Measurements from ENCODE around the gene USP48. TPM values are rescaled to one million over a fixed set of nuclear protein-coding genes. Genes with fewer than 3 reads are reported as not detected.

USP48 gene
- total and polyA plus RNA-seq, 2 of the 8 experiments (the other 6 are each of a cell fraction or from before 2014, with no cell fraction given) = 12.8 to 83.5 TPM

DNA sequence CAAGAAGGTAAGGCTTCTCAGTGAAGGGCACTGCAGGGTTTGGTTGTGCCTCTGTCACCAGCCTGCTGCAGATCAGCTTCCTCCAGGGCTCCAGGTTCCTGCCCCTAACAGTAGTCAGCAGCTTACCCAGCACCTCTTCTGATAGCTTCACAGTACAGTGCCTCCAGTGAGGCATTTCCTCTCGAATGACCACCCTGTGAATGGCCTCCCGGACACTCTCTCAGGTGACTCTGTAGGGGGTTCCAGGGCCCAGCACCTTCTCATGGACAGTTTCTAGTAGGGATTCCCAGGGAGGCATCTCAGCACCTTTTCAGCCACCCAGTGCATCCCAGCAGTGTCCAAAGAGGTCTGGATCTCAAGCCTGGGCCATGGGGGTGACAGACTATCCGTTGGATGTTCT lies 28.4 kb downstream of the USP48 start:
- H3K4ac ChIP-seq (replicated peaks; ENCODE audit: insufficient read length, low read depth, low read length) = no peak overlapping the region
- no peak overlapping the region for H2BK5ac ChIP-seq (ENCODE audit: low read depth, low read length)
- no peaks in the 10 kb centered on the region for H3K4me1 ChIP-seq (replicated peaks in 1 of 4; ENCODE audit: control insufficient read depth in 3 of 4, insufficient read depth in 4 of 4, low read length in 3 of 4)
- H3K27me3 ChIP-seq (replicated peaks in 1 of 4; ENCODE audit: control insufficient read depth in 3 of 4, extremely low read depth in 1 of 4, insufficient read depth in 3 of 4, low read length in 3 of 4) = no peaks in the 10 kb centered on the region
- H3K23ac ChIP-seq (ENCODE audit: insufficient read length) = no peak overlapping the region
- H3K18ac ChIP-seq (ENCODE audit: extremely low read depth, low read length) = no peak overlapping the region
- H3K27ac ChIP-seq (ENCODE audit: low read depth, low read length) = no peak overlapping the region
- H3K36me3 ChIP-seq (ENCODE audit: control insufficient read depth in 2 of 4, insufficient read depth in 4 of 4, low read length in 3 of 4) = peaks cover 7 to 53% (median 27%) of the 10 kb centered on the region in 4 experiments; a peak in 7 of 8 replicates
- H2BK12ac ChIP-seq (ENCODE audit: low read depth, low read length) = no peak overlapping the region
- FAIRE-seq = no peak
- peaks cover 0 to 23% of the 10 kb centered on the region in 2 experiments; a peak in 3 of 4 replicates for H3K79me2 ChIP-seq (ENCODE audit: control insufficient read depth in 1 of 2, insufficient read depth in 2 of 2, low read length in 2 of 2)
- H2BK120ac ChIP-seq (replicated peaks; ENCODE audit: low read depth, low read length) = no peak overlapping the region
- POLR2A ChIA-PET (ENCODE audit: partially characterized antibody) = no interaction called here
- no peaks in the 10 kb centered on the region for H3K9me3 ChIP-seq (ENCODE audit: insufficient read depth in 2 of 2, low read depth in 1 of 2, low read length in 1 of 2)
- no peak overlapping the region for H4K91ac ChIP-seq (replicated peaks; ENCODE audit: insufficient read length, low read length)
- no peak overlapping the region for H4K8ac ChIP-seq (ENCODE audit: extremely low read depth, insufficient read depth, low read length)
- H3K4me3 ChIP-seq (ENCODE audit: extremely low read depth in 1 of 4, insufficient read depth in 2 of 4, low read depth in 3 of 4, low read length in 4 of 4) = no peak overlapping the region
- H3K9ac ChIP-seq (replicated peaks in 1 of 4; ENCODE audit: extremely low read depth in 1 of 4, low read depth in 3 of 4, low read length in 3 of 4) = no peak overlapping the region
- H4K5ac ChIP-seq (ENCODE audit: insufficient read length, low read depth, low read length) = no peak overlapping the region
- no peak overlapping the region for H3K56ac ChIP-seq (replicated peaks; ENCODE audit: insufficient read length, low read depth, low read length)
- H3K4me2 ChIP-seq (ENCODE audit: insufficient read depth in 1 of 2, low read depth in 2 of 2, low read length in 2 of 2) = no peak overlapping the region
- H4K20me1 ChIP-seq (replicated peaks in 1 of 2; ENCODE audit: control insufficient read depth in 1 of 2, insufficient read depth in 2 of 2, low read length in 2 of 2) = peaks cover 0 to 5% of the 10 kb centered on the region in 2 experiments
- H3K23me2 ChIP-seq (ENCODE audit: low read depth, low read length) = no peaks in the 10 kb centered on the region; the same call in 1 of the 2 replicates
- H3K14ac ChIP-seq (ENCODE audit: insufficient read length) = no peak overlapping the region
- peaks cover 2% of the 10 kb centered on the region; the same call in 1 of the 2 replicates for H3K79me1 ChIP-seq (ENCODE audit: low read depth, low read length)
- H2AFZ ChIP-seq (ENCODE audit: low read length) = no peak overlapping the region
- H2BK20ac ChIP-seq (ENCODE audit: low read length) = no peak overlapping the region
- DNase-seq (ENCODE audit: low read depth in 1 of 2, low spot score in 2 of 2) = no peak
- H2AK5ac ChIP-seq (ENCODE audit: low read depth, low read length) = no peak overlapping the region
- WGBS, 2 experiments (ENCODE audit: extremely low coverage in 1 of 2, insufficient coverage in 1 of 2, insufficient read length in 1 of 2, insufficient replicate concordance in 2 of 2, low coverage in 1 of 2, low lambda C conversion rate in 2 of 2, missing lambda C conversion rate in 1 of 2) = 86% methylated on average over 3 of the region's 3 CpGs; no CpG with 5 or more reads in 1 of the 2 experiments
- H2BK15ac ChIP-seq (ENCODE audit: low read length) = no peak overlapping the region
- CTCF ChIA-PET (ENCODE audit: partially characterized antibody) = interaction anchor here (0.5 to 1.2 kb wide), 3 partner anchors 7 to 51 kb away, joined by 4 to 5 read pairs (median 4); no protein-coding TSS in a partner anchor
- TF ChIP-seq SIN3A (conservative IDR thresholded peaks at IDR 0.05 in 1 of 2, IDR thresholded peaks at IDR 0.05 in 1 of 2; ENCODE audit: low read depth in 1 of 2, low read length in 2 of 2) (no peak), TAF7 (optimal IDR thresholded peaks at IDR 0.05; ENCODE audit: borderline replicate concordance, low read depth, low read length) (no peak), GTF2F1 (IDR thresholded peaks at IDR 0.05; ENCODE audit: borderline replicate concordance, low read depth, low read length) (no peak), RNF2 (IDR thresholded peaks at IDR 0.05; ENCODE audit: borderline replicate concordance, low read depth, low read length, missing control alignments, poor library complexity, severe bottlenecking) (no peak), GABPA (IDR thresholded peaks at IDR 0.05; ENCODE audit: borderline replicate concordance, insufficient read depth, low read length) (no peak), EZH2 (IDR thresholded peaks at IDR 0.05; ENCODE audit: low read depth, low read length, severe bottlenecking) (no peak)
- TF ChIP-seq, protein P1, sequence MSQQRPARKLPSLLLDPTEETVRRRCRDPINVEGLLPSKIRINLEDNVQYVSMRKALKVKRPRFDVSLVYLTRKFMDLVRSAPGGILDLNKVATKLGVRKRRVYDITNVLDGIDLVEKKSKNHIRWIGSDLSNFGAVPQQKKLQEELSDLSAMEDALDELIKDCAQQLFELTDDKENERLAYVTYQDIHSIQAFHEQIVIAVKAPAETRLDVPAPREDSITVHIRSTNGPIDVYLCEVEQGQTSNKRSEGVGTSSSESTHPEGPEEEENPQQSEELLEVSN (IDR thresholded peaks at IDR 0.05) = no peak
- TF ChIP-seq, protein P2, sequence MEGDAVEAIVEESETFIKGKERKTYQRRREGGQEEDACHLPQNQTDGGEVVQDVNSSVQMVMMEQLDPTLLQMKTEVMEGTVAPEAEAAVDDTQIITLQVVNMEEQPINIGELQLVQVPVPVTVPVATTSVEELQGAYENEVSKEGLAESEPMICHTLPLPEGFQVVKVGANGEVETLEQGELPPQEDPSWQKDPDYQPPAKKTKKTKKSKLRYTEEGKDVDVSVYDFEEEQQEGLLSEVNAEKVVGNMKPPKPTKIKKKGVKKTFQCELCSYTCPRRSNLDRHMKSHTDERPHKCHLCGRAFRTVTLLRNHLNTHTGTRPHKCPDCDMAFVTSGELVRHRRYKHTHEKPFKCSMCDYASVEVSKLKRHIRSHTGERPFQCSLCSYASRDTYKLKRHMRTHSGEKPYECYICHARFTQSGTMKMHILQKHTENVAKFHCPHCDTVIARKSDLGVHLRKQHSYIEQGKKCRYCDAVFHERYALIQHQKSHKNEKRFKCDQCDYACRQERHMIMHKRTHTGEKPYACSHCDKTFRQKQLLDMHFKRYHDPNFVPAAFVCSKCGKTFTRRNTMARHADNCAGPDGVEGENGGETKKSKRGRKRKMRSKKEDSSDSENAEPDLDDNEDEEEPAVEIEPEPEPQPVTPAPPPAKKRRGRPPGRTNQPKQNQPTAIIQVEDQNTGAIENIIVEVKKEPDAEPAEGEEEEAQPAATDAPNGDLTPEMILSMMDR (IDR thresholded peaks at IDR 0.05; ENCODE audit: control extremely low read depth in 1 of 3, insufficient read depth in 1 of 3, low read depth in 1 of 3, low read length in 3 of 3) = no peak
